HepG2 (cell line): ENCODE measurements around the gene NKAIN4.

Source experiments
- BRF2 ChIP-seq: sonication (generic); formaldehyde crosslinking; IDR thresholded peaks from 2 replicates; pipeline ENCODE4 v1.8.1; 2022; ENCODE audit warnings: mild to moderate bottlenecking, missing genetic modification reagents
- POLR2A ChIP-seq, 2 experiments: IDR thresholded peaks; 2 replicates each; pipeline ENCODE4 v1.6.1; 2011; ENCODE audit warnings: low read depth in 2 of 2, low read length in 2 of 2, mild to moderate bottlenecking in 1 of 2, moderate library complexity in 1 of 2; ENCODE audit not compliant: insufficient read depth in 1 of 2
- RAD21 ChIP-seq: fragments of 450-650 bp; formaldehyde crosslinking; IDR thresholded peaks from 2 replicates; pipeline ENCODE4 v1.5.0; 2020; ENCODE audit warnings: mild to moderate bottlenecking
- SIX4 ChIP-seq: sonication (generic); formaldehyde crosslinking; IDR thresholded peaks from 2 replicates; pipeline ENCODE4 v1.4.0; 2020; ENCODE audit warnings: missing genetic modification reagents
- ZNF317 ChIP-seq: sonication (generic); formaldehyde crosslinking; IDR thresholded peaks from 2 replicates; pipeline ENCODE4 v1.5.0; 2020; ENCODE audit warnings: mild to moderate bottlenecking, missing genetic modification reagents

DNA sequence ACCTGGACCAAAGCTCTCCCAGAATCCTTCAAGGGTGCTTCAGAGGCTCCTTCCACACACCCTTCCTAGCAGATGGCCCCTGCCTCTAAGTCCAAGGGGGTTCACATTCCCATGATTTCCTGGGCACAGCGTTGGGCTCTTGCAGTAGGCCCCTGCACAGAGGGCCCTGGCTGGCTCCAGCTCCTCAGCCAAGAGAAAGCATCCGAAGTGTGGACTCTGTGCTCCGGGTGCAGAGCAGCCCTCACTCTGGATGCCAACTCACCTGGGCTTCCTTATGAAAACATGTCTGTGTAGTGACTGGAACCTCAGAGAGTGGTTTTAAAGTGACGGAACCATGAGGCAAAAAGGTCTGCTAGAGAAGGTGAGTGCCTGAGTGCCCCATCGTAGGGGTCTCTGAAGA is 49.9 kb downstream of the NKAIN4 start:
- TF ChIP-seq BRF2 (CRISPR knock-in tag) = no peak
- no peak for TF ChIP-seq POLR2A (IDR thresholded peaks at IDR 0.05; ENCODE audit: insufficient read depth in 1 of 2, low read depth in 2 of 2, low read length in 2 of 2)
- no peak for TF ChIP-seq SIX4
- TF ChIP-seq RAD21 (CRISPR knock-in tag) = no peak
- TF ChIP-seq ZNF317 (CRISPR knock-in tag) = no peak
